Nucleus accumbens (tissue), 56 donors: ENCODE data around the gene FRYL.
A peak's percentile ranks its signal among the peaks of the same experiment; 100 is the strongest.

ENCODE experiments used
- DNase-seq, 56 donors: peaks; one replicate each; lab custom pipeline; 2025; lab: John Stamatoyannopoulos, UW

Gene FRYL

GRCh38 chr4:48635310-48635709 lies 144.8 kb downstream of the FRYL start:
- peak in 9 of 56 donors; percentile 1 to 38 (median 18) for DNase-seq

- no peak for DNase-seq
Observed at GRCh38 chr4:48634688-48635308, 145.3 kb downstream of the FRYL start.

GRCh38 chr4:48633657-48634056 lies 146.4 kb downstream of the FRYL start:
- DNase-seq, result no peak

GRCh38 chr4:48629458-48629857 lies 150.6 kb downstream of the FRYL start:
- no peak for DNase-seq

- no peak for DNase-seq
Observed at GRCh38 chr4:48623182-48623780, 156.8 kb downstream of the FRYL start.

- DNase-seq, result no peak
Observed at GRCh38 chr4:48620831-48621230, 159.2 kb downstream of the FRYL start.

- no peak for DNase-seq
Observed at GRCh38 chr4:48620093-48620492, 160.0 kb downstream of the FRYL start.

- no peak for DNase-seq
Observed at GRCh38 chr4:48604527-48604926, 175.6 kb downstream of the FRYL start.

- no peak for DNase-seq
Observed at GRCh38 chr4:48604041-48604440, 176.0 kb downstream of the FRYL start.

GRCh38 chr4:48603366-48604003 lies 176.6 kb downstream of the FRYL start:
- no peak for DNase-seq

GRCh38 chr4:48602763-48603162 lies 177.3 kb downstream of the FRYL start:
- DNase-seq, result no peak

GRCh38 chr4:48602222-48602621 lies 177.9 kb downstream of the FRYL start:
- no peak for DNase-seq

- no peak for DNase-seq
Observed at GRCh38 chr4:48596336-48596735, 183.7 kb downstream of the FRYL start.

GRCh38 chr4:48594180-48594579 lies 185.9 kb downstream of the FRYL start:
- no peak for DNase-seq

- DNase-seq, result no peak
Observed at GRCh38 chr4:48591372-48591771, 188.7 kb downstream of the FRYL start.

GRCh38 chr4:48590884-48591283 lies 189.2 kb downstream of the FRYL start:
- no peak for DNase-seq

GRCh38 chr4:48589098-48589445 lies 191.0 kb downstream of the FRYL start:
- no peak for DNase-seq

GRCh38 chr4:48588230-48589097 lies 191.6 kb downstream of the FRYL start:
- no peak for DNase-seq

- peak in 2 of 56 donors; percentile 3 to 8 for DNase-seq
Observed at GRCh38 chr4:48585401-48585800, 194.7 kb downstream of the FRYL start.

GRCh38 chr4:48578132-48578968 lies 201.7 kb downstream of the FRYL start:
- DNase-seq, result peak in 37 of 56 donors; percentile 2 to 79 (median 29)
